GM19238 (cell line): ENCODE measurements around the gene RNF141.

Experiments
- DNase-seq: peaks from one replicate; pipeline ENCODE4 v3.0.0; 2011; ENCODE audit warnings: low spot score; ENCODE audit not compliant: insufficient read length

The RNF141 gene

GRCh38 chr11:10522921-10523320 lies 18.1 kb downstream of the RNF141 start:
- no peak for DNase-seq

GRCh38 chr11:10522276-10522675 lies 18.7 kb downstream of the RNF141 start:
- no peak for DNase-seq

GRCh38 chr11:10520562-10520961 lies 20.4 kb downstream of the RNF141 start:
- no peak for DNase-seq

GRCh38 chr11:10519630-10520029 lies 21.4 kb downstream of the RNF141 start:
- no peak for DNase-seq

GRCh38 chr11:10518891-10519290 lies 22.1 kb downstream of the RNF141 start:
- DNase-seq: no peak

GRCh38 chr11:10518123-10518522 lies 22.9 kb downstream of the RNF141 start:
- DNase-seq: no peak

- no peak for DNase-seq
Measured at GRCh38 chr11:10515418-10515817, 25.6 kb downstream of the RNF141 start.

GRCh38 chr11:10514709-10515108 lies 26.3 kb downstream of the RNF141 start:
- no peak for DNase-seq

- no peak for DNase-seq
Measured at GRCh38 chr11:10514202-10514601, 26.8 kb downstream of the RNF141 start.

GRCh38 chr11:10511181-10511621 lies 29.8 kb downstream of the RNF141 start:
- DNase-seq: no peak

GRCh38 chr11:10506008-10506370 lies 35.0 kb downstream of the RNF141 start:
- no peak for DNase-seq

GRCh38 chr11:10505278-10506007 lies 35.5 kb downstream of the RNF141 start:
- DNase-seq: no peak

GRCh38 chr11:10504490-10504889 lies 36.5 kb downstream of the RNF141 start:
- no peak for DNase-seq

- DNase-seq: no peak
Measured at GRCh38 chr11:10503777-10504480, 37.1 kb downstream of the RNF141 start.

GRCh38 chr11:10503221-10503620 lies 37.8 kb downstream of the RNF141 start:
- no peak for DNase-seq

- DNase-seq: no peak
Measured at GRCh38 chr11:10502770-10503169, 38.2 kb downstream of the RNF141 start.

GRCh38 chr11:10502065-10502680 lies 38.8 kb downstream of the RNF141 start:
- no peak for DNase-seq

- DNase-seq: no peak
Measured at GRCh38 chr11:10500757-10501684, 40.0 kb downstream of the RNF141 start.

GRCh38 chr11:10499874-10500601 lies 40.9 kb downstream of the RNF141 start:
- DNase-seq: no peak

- no peak for DNase-seq
Measured at GRCh38 chr11:10499452-10499851, 41.5 kb downstream of the RNF141 start.
